Ovary (tissue), 10 donors: ENCODE data around the gene PWP2. TPM values are rescaled to one million over a fixed set of nuclear protein-coding genes. Genes with fewer than 3 reads are reported as not detected.
"Not testable (repeated sequence)": the region's sequence is repeated elsewhere in the genome, so short reads cannot be mapped to it uniquely, and the experiment has no call there.

Experiments
- DNase-seq, 5 donors: peaks; one replicate each; pipeline ENCODE4 v3.0.0-alpha.2; 2019 to 2020
- H3K27ac ChIP-seq, 2 donors: fragments of 200-600 bp; one replicate each; pipeline versions ENCODE4 v1.5.1 to v1.8.0; 2019 to 2022
- H3K27me3 ChIP-seq: fragments of 200-600 bp; one replicate; pipeline ENCODE4 v1.8.0; 2022
- H3K36me3 ChIP-seq: fragments of 200-600 bp; sonication (generic); one replicate; pipeline ENCODE4 v1.5.1; 2019
- H3K4me1 ChIP-seq: one replicate; pipeline ENCODE4 v1.8.1; 2013; ENCODE audit warnings: mild to moderate bottlenecking, moderate library complexity; ENCODE audit not compliant: insufficient read depth
- H3K4me3 ChIP-seq: fragments of 200-600 bp; sonication (generic); one replicate; pipeline ENCODE4 v1.5.1; 2017
- H3K9me3 ChIP-seq, 2 donors: fragments of 200-600 bp in 1 of 2; sonication (generic) in 1 of 2; one replicate each; pipeline versions ENCODE4 v1.5.1 to v1.8.1; 2013 to 2019; ENCODE audit warnings: mild to moderate bottlenecking in 1 of 2, moderate library complexity in 1 of 2
- EP300 ChIP-seq: sonication (generic); formaldehyde crosslinking; IDR thresholded peaks from one replicate; pipeline ENCODE4 v1.6.1; 2017; ENCODE audit warnings: antibody characterized with exemption
- POLR2A ChIP-seq: fragments of 450-650 bp; IDR thresholded peaks from one replicate; pipeline ENCODE4 v1.6.1; 2017; ENCODE audit warnings: antibody characterized with exemption, mild to moderate bottlenecking, moderate library complexity
- WGBS, 3 donors: extraction: QIAGEN DNeasy Blood & Tissue Kit in 1 of 3; methylation state at CpG; one replicate each; pipeline versions ENCODE4 v1.1.5 to v1.1.7; 2013 to 2017; 5-methylcytosine and 5-hydroxymethylcytosine counted together
- intact Hi-C, 4 donors: fragments of 100-400 bp; cut with DNase I; formaldehyde crosslinking; loops; one replicate each; pipeline versions ENCODE4 v1.11.0 to v1.15.1; 2022 to 2023
- long read RNA-seq, 3 donors: library from polyadenylated mRNA in 2 of 3; unstranded in 2 of 3; transcript quantifications; one replicate each; pipeline ENCODE4 v2.0.0 and lab custom pipeline, GENCODE V29; 2021 to 2026
- polyA plus RNA-seq, 2 donors: library from polyadenylated mRNA; stranded (reverse); fragments of 200-250 nt in 1 of 2; fragments of 350-450 nt in 1 of 2; fragmentation: Illumina TruSeq in 1 of 2; extraction: RNeasy Lipid Tissue Mini Kit (QIAGEN cat#74804) in 1 of 2; gene quantifications; one replicate each; pipeline ENCODE4 v1.2.3, GENCODE V29; 2013 to 2014
- total RNA-seq, 7 donors: library from RNA; depleted of rRNA in 2 of 7; stranded (reverse); fragments of >200 nt in 2 of 7; fragmentation: NEBNext Ultra II Directional in 3 of 7; extraction: Animal tissue kit (Norgen Biotek cat#: 25700) in 3 of 7; gene quantifications; one replicate each; pipeline versions ENCODE4 v1.1.0 to v1.2.4, GENCODE V29; 2016 to 2023
- TF ChIP-seq, protein P1 (sequence below), 3 donors: fragments of 450-650 bp in 2 of 3; fragments of 200-600 bp in 1 of 3; IDR thresholded peaks; one replicate each; pipeline versions ENCODE4 v1.5.1 to v1.8.0; 2016 to 2022; ENCODE audit warnings: antibody characterized with exemption in 3 of 3, mild to moderate bottlenecking in 1 of 3
- donor health status: DM: no; HTN: no; CAD: no; lungs with moderate emphysema.
- donor health status: DM: no; HTN: no; CAD: no.
- donor health status: Bipolar disorder and iron deficiency.
- donor health status: DM: yes; HTN: yes; CAD: no.
- donor health status: DM: no; HTN: no; CAD: no.
- donor health status: DM: yes; HTN: yes; CAD: no.

The PWP2 gene
- total RNA-seq (1 to 10 TPM; 1.9 to 9.3 (median 4.4) TPM), polyA plus RNA-seq (1 to 10 TPM; 1.2 to 4.0 TPM)
- long read RNA-seq, donor 1, partial matches to known transcripts: 1 of 3 reads
- long read RNA-seq, donor 1, other reads (novel, unspliced or antisense): 1 of 3 reads
- long read RNA-seq, donor 2, partial matches to known transcripts: 7 of 7 reads
- long read RNA-seq, donor 2, other reads (novel, unspliced or antisense): 0 of 7 reads
- long read RNA-seq, donor 3: 0 reads

DNA sequence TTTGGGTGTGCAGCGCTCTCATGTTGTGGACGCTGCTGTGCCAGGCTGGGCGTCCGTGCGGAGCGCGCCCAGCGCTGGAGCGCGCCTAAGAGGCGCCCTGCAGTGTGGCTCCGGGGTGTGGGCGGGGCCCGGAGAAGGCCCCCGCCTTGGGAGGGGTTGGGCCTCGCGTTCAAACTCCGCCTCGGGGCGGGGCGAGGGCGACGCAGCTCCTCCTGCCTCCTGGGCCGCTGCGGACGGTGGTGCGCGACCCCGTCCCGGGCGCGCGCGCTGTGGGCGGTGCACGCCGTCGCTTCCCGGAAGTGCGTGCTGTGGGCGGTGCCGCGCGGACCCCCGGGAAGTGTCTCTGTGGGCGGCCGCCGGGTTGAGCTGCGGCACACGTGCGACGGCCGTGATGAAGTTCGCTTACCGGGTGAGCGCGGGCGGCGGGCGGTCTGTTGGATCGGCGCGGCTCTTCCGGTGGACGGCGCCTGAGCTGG, at the start of gene PWP2:
Gene PWP2 (plus strand): TSS at position 374 of the 476 bp plus-strand sequence. CDS start 18 bp downstream, at position 392.
- peak within 1 kb of the TSS; percentile 36 for H3K4me3 ChIP-seq
- DNase-seq: peak in 4 of 5 donors; percentile 35 to 44 (median 38)
- H3K27ac ChIP-seq, intact Hi-C loops, H3K27me3 ChIP-seq, H3K4me1 ChIP-seq, H3K9me3 ChIP-seq, H3K36me3 ChIP-seq: not testable (repeated sequence)
- WGBS, 3 donors: 0% methylated on average over 14 of the region's 66 CpGs; no CpG with 5 or more reads in 2 of the 3 donors

DNA sequence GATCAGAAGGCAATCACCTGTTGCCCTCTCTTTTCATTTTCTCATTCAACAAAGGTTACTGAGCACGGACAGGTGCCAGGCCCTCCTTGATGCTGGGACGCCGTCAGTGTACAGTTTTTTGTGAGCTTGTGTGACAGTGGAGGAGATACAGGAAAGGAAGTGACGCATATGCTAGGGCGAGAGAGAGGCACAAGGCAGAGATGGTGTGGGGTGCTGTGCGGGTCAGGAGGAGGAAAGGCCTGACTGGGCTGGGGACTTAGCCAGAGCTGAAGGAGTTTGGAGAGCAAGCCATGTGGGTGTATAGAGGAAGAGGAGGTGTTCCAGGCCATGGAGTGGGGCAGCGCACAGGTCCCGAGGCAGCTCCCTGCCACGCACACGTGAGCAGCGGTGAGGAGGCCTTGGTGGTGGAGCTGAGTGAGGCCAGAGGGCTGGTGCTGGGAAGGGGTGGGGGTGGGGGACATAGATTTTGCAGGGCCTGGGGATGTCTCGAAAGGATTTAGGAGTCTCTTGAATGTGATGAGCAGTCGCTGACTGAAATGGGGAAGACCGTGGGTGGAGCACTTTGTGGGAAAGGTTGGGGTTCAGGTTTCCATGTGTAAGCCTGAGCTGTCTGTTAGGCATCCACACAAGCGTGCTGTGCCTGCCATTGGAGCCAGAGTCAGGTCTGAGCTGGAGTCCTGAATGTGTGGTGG, 49.1 kb upstream of the PWP2 start:
- TF ChIP-seq EP300: no peak
- TF ChIP-seq, protein P1, sequence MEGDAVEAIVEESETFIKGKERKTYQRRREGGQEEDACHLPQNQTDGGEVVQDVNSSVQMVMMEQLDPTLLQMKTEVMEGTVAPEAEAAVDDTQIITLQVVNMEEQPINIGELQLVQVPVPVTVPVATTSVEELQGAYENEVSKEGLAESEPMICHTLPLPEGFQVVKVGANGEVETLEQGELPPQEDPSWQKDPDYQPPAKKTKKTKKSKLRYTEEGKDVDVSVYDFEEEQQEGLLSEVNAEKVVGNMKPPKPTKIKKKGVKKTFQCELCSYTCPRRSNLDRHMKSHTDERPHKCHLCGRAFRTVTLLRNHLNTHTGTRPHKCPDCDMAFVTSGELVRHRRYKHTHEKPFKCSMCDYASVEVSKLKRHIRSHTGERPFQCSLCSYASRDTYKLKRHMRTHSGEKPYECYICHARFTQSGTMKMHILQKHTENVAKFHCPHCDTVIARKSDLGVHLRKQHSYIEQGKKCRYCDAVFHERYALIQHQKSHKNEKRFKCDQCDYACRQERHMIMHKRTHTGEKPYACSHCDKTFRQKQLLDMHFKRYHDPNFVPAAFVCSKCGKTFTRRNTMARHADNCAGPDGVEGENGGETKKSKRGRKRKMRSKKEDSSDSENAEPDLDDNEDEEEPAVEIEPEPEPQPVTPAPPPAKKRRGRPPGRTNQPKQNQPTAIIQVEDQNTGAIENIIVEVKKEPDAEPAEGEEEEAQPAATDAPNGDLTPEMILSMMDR (IDR thresholded peaks at IDR 0.05): no peak
- DNase-seq: no peak
- no peak overlapping the region for H3K4me3 ChIP-seq
- no peaks in the 10 kb centered on the region for H3K4me1 ChIP-seq
- no peaks in the 10 kb centered on the region for H3K27me3 ChIP-seq
- H3K36me3 ChIP-seq: no peaks in the 10 kb centered on the region
- H3K9me3 ChIP-seq: no peaks in the 10 kb centered on the region
- intact Hi-C loops: no loop called here
- 87 to 94% (median 94%) methylated on average over 15 of the region's 15 CpGs for WGBS, 3 donors
- H3K27ac ChIP-seq: no peak overlapping the region

DNA sequence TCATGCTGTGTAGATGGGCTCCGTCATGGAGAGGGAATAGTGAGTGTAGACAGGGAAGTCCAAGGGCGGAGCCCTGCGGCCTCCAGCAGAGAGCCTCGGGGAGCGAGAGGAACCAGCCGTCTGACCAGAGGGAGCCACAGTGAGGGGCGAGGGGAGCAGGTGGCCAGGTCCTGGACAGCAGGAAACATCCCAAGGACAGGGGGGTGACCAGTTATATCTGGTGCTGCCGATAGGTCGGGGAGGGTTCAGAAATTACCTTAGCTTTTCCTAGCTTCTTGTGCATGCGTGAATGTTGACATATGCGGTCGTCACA, 48.6 kb upstream of the PWP2 start:
- no peak overlapping the region for H3K4me3 ChIP-seq
- DNase-seq: no peak
- no peaks in the 10 kb centered on the region for H3K4me1 ChIP-seq
- no peaks in the 10 kb centered on the region for H3K36me3 ChIP-seq
- intact Hi-C loops: no loop called here
- WGBS, 3 donors: 89 to 93% (median 92%) methylated on average over 12 of the region's 12 CpGs
- no peaks in the 10 kb centered on the region for H3K9me3 ChIP-seq
- TF ChIP-seq EP300: no peak
- no peak for TF ChIP-seq POLR2A
- TF ChIP-seq, protein P1 (IDR thresholded peaks at IDR 0.05): no peak
- no peak overlapping the region for H3K27ac ChIP-seq
- no peaks in the 10 kb centered on the region for H3K27me3 ChIP-seq

GRCh38 chr21:44058981-44059380, 48.2 kb upstream of the PWP2 start:
- 84 to 88% (median 87%) methylated on average over 17 of the region's 17 CpGs for WGBS, 3 donors
- Histone ChIP-seq H3K27ac (no peak overlapping the region), H3K27me3 (no peaks in the 10 kb centered on the region), H3K4me1 (no peaks in the 10 kb centered on the region), H3K36me3 (no peaks in the 10 kb centered on the region), H3K9me3 (no peaks in the 10 kb centered on the region), H3K4me3 (no peak overlapping the region)
- TF ChIP-seq, protein P1 (IDR thresholded peaks at IDR 0.05): no peak
- no peak for TF ChIP-seq POLR2A
- no peak for TF ChIP-seq EP300
- intact Hi-C loops: no loop called here
- no peak for DNase-seq

DNA sequence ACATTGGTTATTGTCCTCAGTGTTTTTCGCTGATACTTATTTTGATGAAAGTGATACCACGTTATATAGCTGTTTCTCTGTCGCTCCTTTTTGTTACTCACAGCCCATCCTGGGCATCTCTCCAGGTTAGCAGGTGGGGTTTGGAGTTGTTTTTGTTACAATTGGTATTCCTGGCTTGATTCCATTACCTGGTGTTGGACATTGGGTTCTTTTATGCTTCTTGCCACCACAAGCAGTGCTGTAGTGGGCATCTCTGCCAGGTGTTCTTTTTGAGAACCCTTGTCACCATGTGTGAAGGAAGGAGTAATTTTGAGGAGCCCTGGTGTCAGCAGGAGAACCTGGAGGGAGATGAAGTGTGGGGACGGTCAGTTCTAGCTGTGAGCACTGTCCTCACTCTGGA, 47.5 kb upstream of the PWP2 start:
- intact Hi-C loops: no loop called here
- 82 to 86% (median 83%) methylated on average over 4 of the region's 4 CpGs for WGBS, 3 donors

More for the DNA sequence above, 47.5 kb upstream of the PWP2 start:
- no peak overlapping the region for H3K27ac ChIP-seq
- TF ChIP-seq POLR2A: no peak
- TF ChIP-seq, protein P1 (IDR thresholded peaks at IDR 0.05): no peak
- H3K27me3 ChIP-seq: no peaks in the 10 kb centered on the region
- no peak overlapping the region for H3K4me3 ChIP-seq
- DNase-seq: no peak
- no peaks in the 10 kb centered on the region for H3K4me1 ChIP-seq
- H3K9me3 ChIP-seq: no peaks in the 10 kb centered on the region
- no peaks in the 10 kb centered on the region for H3K36me3 ChIP-seq
